ENCODE measurements around the gene CATSPERZ. TPM values are rescaled to one million over a fixed set of nuclear protein-coding genes. Genes with fewer than 3 reads are reported as not detected.

Gene CATSPERZ
- total and polyA plus RNA-seq, 2 donors (not counting 3 experiments of a cell fraction or from before 2014, with no cell fraction given) = 0.11 TPM; not detected in 1

DNA sequence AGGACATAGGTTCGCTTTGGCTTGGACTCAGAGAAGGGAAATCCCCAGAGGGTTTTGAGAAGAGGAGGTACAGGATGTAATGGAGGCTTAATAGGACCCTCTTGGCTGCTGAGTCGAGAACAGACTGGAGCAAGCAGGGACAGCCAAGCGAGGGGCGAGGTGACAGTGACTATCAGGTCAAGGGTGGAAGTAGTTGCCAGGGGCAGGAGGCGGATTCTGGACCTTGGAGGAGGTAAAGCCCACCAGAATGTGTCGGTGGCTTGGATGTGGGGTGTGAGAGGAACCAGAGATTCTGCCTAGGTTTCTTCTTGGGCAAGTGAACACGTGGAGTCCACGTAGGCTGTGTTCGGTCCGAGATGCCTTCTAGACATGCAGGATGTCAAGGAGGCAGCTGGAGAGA, 12.8 kb downstream of the CATSPERZ start:
- Histone ChIP-seq H3K4me1 (ENCODE audit: control insufficient read depth, extremely low read depth, insufficient read depth, low read length) (peaks cover 4% of the 10 kb centered on the region), H3K27me3 (ENCODE audit: control insufficient read depth in 2 of 2, insufficient read depth in 2 of 2, low read length in 2 of 2) (no peaks in the 10 kb centered on the region), H3K27ac (ENCODE audit: insufficient read depth, low read depth, low read length) (no peak overlapping the region), H4K20me1 (replicated peaks; ENCODE audit: control insufficient read depth, extremely low read depth, insufficient read depth, low read length) (no peaks in the 10 kb centered on the region), H2AFZ (ENCODE audit: low read depth, low read length) (no peak overlapping the region), H3K9me3 (replicated peaks; ENCODE audit: control insufficient read depth, insufficient read depth, low read length) (no peaks in the 10 kb centered on the region), H3K4me3 (replicated peaks in 1 of 3; ENCODE audit: insufficient read depth in 1 of 3, low read depth in 1 of 3, low read length in 3 of 3) (no peak overlapping the region), H3K79me2 (ENCODE audit: control insufficient read depth, insufficient read depth, low read length) (peaks cover 2% of the 10 kb centered on the region), H3K36me3 (ENCODE audit: control insufficient read depth in 2 of 2, extremely low read depth in 1 of 2, insufficient read depth in 2 of 2, low read length in 2 of 2) (peaks cover 2 to 7% of the 10 kb centered on the region in 2 experiments), H3K9ac (replicated peaks; ENCODE audit: extremely low read depth, insufficient read depth, low read length) (no peak overlapping the region), H3K9me1 (replicated peaks; ENCODE audit: control insufficient read depth, extremely low read depth, insufficient read depth, low read length) (no peaks in the 10 kb centered on the region), H3K4me2 (ENCODE audit: insufficient read depth, low read length) (no peak overlapping the region)
- no peak for FAIRE-seq
- no TSS peak for BruUV-seq (replicated peaks)
- no peak for DNase-seq (ENCODE audit: low read depth, low spot score)
- no peak for TF ChIP-seq JUN (IDR thresholded peaks at IDR 0.05; ENCODE audit: borderline replicate concordance, insufficient read depth, insufficient read length, low read depth)
- TF ChIP-seq POLR2AphosphoS5 (IDR thresholded peaks at IDR 0.05; ENCODE audit: insufficient read depth, low read depth, low read length) = no peak
- no peak for TF ChIP-seq FOS (IDR thresholded peaks at IDR 0.05; ENCODE audit: borderline replicate concordance, insufficient read depth, low read length)
- no peak for TF ChIP-seq MAX (IDR thresholded peaks at IDR 0.05; ENCODE audit: insufficient read depth, insufficient read length)
- TF ChIP-seq POLR2A (IDR thresholded peaks at IDR 0.05; ENCODE audit: low read depth, low read length) = no peak
- TF ChIP-seq EZH2 (IDR thresholded peaks at IDR 0.05; ENCODE audit: borderline replicate concordance, low read depth, low read length, severe bottlenecking) = no peak
- no peak for TF ChIP-seq CTCF (IDR thresholded peaks at IDR 0.05; ENCODE audit: extremely low read depth in 1 of 2, insufficient read depth in 1 of 2, low read depth in 1 of 2, low read length in 2 of 2)
- TF ChIP-seq MYC (IDR thresholded peaks at IDR 0.05; ENCODE audit: low read depth, low read length) = no peak
- TF ChIP-seq GATA2 (IDR thresholded peaks at IDR 0.05; ENCODE audit: insufficient read depth, insufficient read length, low read depth, low read length) = no peak
- ChIA-PET CTCF (interaction anchor here (1.2 to 1.6 kb wide), 2 partner anchors 19 to 42 kb away, joined by 3 to 10 read pairs; no protein-coding TSS in a partner anchor), POLR2A (no interaction called here)
- intact Hi-C loops (cut with micrococcal nuclease) = no loop called here
- dilution Hi-C loops (cut with MboI; ENCODE audit: extremely low pct_ligation_motif_present, low sequenced_read_pairs) = no loop called here

Measured in endothelial cell of umbilical vein (primary cell).